ENCODE data around the gene P2RY14.
"Not testable (repeated sequence)": the region's sequence is repeated elsewhere in the genome, so short reads cannot be mapped to it uniquely, and the experiment has no call there.

The P2RY14 gene

DNA sequence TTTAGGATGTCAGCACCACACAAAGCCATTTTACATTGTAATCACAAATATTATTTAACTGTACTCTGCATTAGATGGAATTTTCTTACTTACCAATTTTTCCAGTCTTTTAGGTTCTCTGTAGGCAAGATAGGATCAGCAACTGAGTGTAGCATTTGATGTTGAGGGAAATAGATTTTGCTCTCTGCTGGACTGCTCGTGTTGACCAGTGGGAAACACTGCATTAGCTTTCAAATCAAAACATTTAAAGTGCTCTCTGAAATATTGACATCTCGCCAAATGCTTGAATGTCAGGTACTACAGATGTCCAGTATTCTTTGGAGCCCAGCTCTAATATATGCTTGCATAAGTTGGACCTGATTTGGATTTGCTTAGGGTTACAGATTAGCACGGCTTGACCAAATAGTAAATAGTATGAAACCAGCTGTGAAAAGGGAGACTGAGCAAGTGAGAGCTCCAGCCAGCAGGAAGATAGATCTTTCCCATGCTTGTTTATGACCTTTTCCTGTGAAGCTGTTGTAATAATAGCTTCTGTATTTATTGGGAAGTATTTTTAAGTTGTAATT lies 29.5 kb downstream of the P2RY14 start:
- no peak overlapping the region for H3K4me3 ChIP-seq (replicated peaks; ENCODE audit: low read depth, low read length)

DNA sequence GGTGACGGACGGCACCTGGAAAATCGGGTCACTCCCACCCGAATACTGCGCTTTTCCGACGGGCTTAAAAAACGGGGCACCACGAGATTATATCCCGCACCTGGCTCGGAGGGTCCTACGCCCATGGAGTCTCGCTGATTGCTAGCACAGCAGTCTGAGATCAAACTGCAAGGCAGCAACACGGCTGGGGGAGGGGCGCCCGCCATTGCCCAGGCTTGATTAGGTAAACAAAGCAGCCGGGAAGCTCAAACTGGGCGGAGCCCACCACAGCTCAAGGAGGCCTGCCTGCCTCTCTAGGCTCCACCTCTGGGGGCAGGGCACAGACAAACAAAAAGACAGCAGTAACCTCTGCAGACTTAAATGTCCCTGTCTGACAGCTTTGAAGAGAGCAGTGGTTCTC lies 36.3 kb downstream of the P2RY14 start:
- not testable (repeated sequence) for DNase-seq (ENCODE audit: extremely low read depth, low read depth); H3K4me3 ChIP-seq (replicated peaks; ENCODE audit: low read depth, low read length)

More for the DNA sequence above, 29.5 kb downstream of the P2RY14 start:
- TF ChIP-seq, protein P1, sequence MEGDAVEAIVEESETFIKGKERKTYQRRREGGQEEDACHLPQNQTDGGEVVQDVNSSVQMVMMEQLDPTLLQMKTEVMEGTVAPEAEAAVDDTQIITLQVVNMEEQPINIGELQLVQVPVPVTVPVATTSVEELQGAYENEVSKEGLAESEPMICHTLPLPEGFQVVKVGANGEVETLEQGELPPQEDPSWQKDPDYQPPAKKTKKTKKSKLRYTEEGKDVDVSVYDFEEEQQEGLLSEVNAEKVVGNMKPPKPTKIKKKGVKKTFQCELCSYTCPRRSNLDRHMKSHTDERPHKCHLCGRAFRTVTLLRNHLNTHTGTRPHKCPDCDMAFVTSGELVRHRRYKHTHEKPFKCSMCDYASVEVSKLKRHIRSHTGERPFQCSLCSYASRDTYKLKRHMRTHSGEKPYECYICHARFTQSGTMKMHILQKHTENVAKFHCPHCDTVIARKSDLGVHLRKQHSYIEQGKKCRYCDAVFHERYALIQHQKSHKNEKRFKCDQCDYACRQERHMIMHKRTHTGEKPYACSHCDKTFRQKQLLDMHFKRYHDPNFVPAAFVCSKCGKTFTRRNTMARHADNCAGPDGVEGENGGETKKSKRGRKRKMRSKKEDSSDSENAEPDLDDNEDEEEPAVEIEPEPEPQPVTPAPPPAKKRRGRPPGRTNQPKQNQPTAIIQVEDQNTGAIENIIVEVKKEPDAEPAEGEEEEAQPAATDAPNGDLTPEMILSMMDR (IDR thresholded peaks at IDR 0.05; ENCODE audit: low read depth, low read length, missing control alignments): no peak
- no peak for DNase-seq (ENCODE audit: extremely low read depth, low read depth)

DNA sequence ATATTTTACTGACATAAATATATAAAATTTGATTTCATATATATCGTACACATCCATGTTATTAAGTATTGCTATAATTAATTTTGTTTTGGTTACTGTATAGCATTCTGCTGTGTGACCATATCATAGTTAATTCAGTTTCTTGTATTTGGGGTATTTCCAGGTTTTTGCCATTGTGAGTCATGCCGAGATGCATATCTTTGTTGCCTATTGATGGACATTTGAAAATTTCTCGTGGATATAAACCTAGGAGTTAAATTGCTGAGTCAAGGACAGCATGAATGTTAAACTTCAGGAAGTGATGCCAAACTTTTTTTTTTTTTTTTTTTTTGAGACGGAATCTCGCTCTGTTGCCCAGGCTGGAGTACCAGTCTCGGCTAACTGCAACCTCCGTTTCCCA lies 41.6 kb downstream of the P2RY14 start:
- no peak overlapping the region for H3K4me3 ChIP-seq (replicated peaks; ENCODE audit: low read depth, low read length)
- DNase-seq (ENCODE audit: extremely low read depth, low read depth): no peak
- TF ChIP-seq, protein P1 (IDR thresholded peaks at IDR 0.05; ENCODE audit: low read depth, low read length, missing control alignments): no peak

DNA sequence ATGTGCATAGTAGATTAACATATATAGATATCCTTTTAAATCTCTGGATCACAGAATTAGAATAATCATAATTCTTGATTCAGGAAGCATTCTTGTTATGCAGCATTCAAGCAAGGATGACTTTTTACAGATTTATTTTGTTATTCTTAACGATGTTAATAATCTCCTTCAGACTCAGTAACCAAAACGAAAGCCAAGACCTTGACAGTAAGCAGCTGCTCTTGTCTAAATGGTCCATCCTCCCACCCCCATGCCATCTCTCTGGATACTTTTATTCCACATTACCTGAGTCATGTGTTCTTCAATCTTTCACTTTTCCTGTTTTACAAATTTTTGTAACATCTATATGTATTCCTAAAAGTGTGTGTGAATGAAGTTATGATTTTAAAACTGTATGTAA lies 42.0 kb downstream of the P2RY14 start:
- no peak overlapping the region for H3K4me3 ChIP-seq (replicated peaks; ENCODE audit: low read depth, low read length)
- TF ChIP-seq, protein P1 (IDR thresholded peaks at IDR 0.05; ENCODE audit: low read depth, low read length, missing control alignments): no peak
- no peak for DNase-seq (ENCODE audit: extremely low read depth, low read depth)

DNA sequence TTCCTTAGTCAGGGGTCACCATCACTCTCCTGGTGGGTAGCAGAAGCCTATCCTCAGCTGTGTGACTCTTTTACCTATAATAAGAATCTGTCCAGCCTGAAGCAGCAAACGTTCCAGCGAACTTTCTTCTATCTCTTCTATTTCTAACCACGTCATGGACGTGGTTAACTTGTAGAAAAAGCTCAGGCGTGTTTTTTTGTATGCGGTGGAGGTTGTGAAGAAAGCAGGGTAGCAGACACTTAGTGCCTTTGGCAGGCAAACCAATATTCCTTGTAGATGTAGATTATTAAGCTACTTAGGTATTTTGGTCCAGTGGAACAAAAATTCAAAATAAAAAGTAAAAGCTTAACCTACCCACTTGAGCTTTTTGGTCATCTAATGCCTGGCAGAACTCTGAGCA lies 43.5 kb downstream of the P2RY14 start:
- TF ChIP-seq, protein P1 (IDR thresholded peaks at IDR 0.05; ENCODE audit: low read depth, low read length, missing control alignments): no peak
- no peak for DNase-seq (ENCODE audit: extremely low read depth, low read depth)
- no peak overlapping the region for H3K4me3 ChIP-seq (replicated peaks; ENCODE audit: low read depth, low read length)

DNA sequence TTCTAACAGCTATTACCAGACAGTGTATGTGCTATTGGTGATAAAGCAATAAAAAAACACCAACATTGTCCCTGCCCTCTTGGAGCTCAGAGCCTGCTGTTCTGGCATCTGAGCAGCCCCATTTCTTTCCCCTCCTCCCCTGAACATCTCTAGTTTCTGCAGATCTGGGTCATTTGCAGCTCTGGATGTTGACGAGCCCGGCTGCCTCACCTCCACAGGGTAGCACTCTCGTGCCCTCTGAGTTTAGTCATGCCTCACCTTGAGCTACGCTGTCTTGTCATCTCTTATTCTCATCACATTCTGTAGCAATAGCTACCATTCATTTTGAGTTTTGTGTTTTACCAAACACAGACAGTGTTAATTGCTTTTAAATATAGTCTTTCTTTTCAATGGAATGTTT lies 45.4 kb downstream of the P2RY14 start:
- TF ChIP-seq, protein P1 (IDR thresholded peaks at IDR 0.05; ENCODE audit: low read depth, low read length, missing control alignments): no peak
- no peak overlapping the region for H3K4me3 ChIP-seq (replicated peaks; ENCODE audit: low read depth, low read length)
- no peak for DNase-seq (ENCODE audit: extremely low read depth, low read depth)

DNA sequence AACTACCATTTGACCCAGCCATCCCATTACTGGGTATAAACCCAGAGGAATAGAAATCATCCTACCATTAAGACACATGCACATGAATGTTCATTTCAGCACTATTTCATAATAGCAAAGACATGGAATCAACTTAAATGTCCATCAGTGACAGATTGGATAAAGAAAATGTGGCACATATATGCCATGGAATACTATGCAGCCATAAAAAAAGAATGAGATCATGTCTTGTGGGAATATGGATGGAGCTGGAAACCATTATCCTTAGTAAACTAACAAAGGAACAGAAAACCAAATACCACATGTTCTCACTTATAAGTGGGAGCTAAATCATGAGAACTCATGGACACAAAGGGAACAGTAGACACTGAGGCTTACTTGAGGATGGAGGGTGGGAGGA lies 45.9 kb downstream of the P2RY14 start:
- not testable (repeated sequence) for H3K4me3 ChIP-seq (replicated peaks; ENCODE audit: low read depth, low read length); DNase-seq (ENCODE audit: extremely low read depth, low read depth)

DNA sequence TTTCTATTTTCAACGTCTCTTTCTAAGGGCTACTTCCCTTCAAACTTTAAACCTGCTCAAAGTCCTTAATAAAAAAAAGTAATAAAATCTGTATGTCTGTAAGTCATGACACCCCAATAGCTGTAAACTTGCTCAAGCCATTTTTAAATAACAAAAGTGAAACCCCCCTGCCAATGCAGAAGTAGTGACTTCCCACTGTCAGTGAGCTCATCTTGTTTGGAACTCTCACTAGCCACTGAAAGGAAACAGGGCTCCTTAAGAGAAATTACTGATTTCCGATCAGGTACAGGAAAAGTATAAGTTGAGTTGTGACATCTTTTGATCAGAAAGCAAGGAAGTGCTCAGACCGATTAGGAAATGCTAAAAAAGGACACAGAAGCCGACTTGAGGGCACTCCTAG lies 47.7 kb downstream of the P2RY14 start:
- H3K4me3 ChIP-seq (replicated peaks; ENCODE audit: low read depth, low read length): no peak overlapping the region
- DNase-seq (ENCODE audit: extremely low read depth, low read depth): no peak
- TF ChIP-seq, protein P1 (IDR thresholded peaks at IDR 0.05; ENCODE audit: low read depth, low read length, missing control alignments): no peak
